ENCODE measurements around the gene CCNY.

Gene CCNY

GRCh38 chr10:35555962-35556930, 219.9 kb downstream of the CCNY start:
- no peak overlapping the region for H3K4me3 ChIP-seq (ENCODE audit: control insufficient read depth, low read depth, low read length)
- no peak for TF ChIP-seq CTCF (conservative IDR thresholded peaks at IDR 0.05; ENCODE audit: control insufficient read depth, insufficient read depth, low read depth, low read length)
- DNase-seq (ENCODE audit: low read depth) = no peak

GRCh38 chr10:35558276-35558675, 222.0 kb downstream of the CCNY start:
- H3K4me3 ChIP-seq (ENCODE audit: control insufficient read depth, low read depth, low read length) = no peak overlapping the region
- DNase-seq (ENCODE audit: low read depth) = no peak
- TF ChIP-seq CTCF (conservative IDR thresholded peaks at IDR 0.05; ENCODE audit: control insufficient read depth, insufficient read depth, low read depth, low read length) = no peak

GRCh38 chr10:35559416-35559815, 223.1 kb downstream of the CCNY start:
- TF ChIP-seq CTCF (conservative IDR thresholded peaks at IDR 0.05; ENCODE audit: control insufficient read depth, insufficient read depth, low read depth, low read length) = no peak
- DNase-seq (ENCODE audit: low read depth) = no peak
- H3K4me3 ChIP-seq (ENCODE audit: control insufficient read depth, low read depth, low read length) = no peak overlapping the region

GRCh38 chr10:35561715-35562114, 225.4 kb downstream of the CCNY start:
- no peak for DNase-seq (ENCODE audit: low read depth)
- TF ChIP-seq CTCF (conservative IDR thresholded peaks at IDR 0.05; ENCODE audit: control insufficient read depth, insufficient read depth, low read depth, low read length) = no peak
- no peak overlapping the region for H3K4me3 ChIP-seq (ENCODE audit: control insufficient read depth, low read depth, low read length)

- no peak overlapping the region for H3K4me3 ChIP-seq (ENCODE audit: control insufficient read depth, low read depth, low read length)
- TF ChIP-seq CTCF (conservative IDR thresholded peaks at IDR 0.05; ENCODE audit: control insufficient read depth, insufficient read depth, low read depth, low read length) = no peak
- no peak for DNase-seq (ENCODE audit: low read depth)
Observed at GRCh38 chr10:35562427-35562826, 226.1 kb downstream of the CCNY start.

GRCh38 chr10:35563261-35563891, 227.1 kb downstream of the CCNY start:
- DNase-seq (ENCODE audit: low read depth) = peak; percentile 81
- TF ChIP-seq CTCF (conservative IDR thresholded peaks at IDR 0.05; ENCODE audit: control insufficient read depth, insufficient read depth, low read depth, low read length) = peak; percentile 100
- H3K4me3 ChIP-seq (ENCODE audit: control insufficient read depth, low read depth, low read length) = no peak overlapping the region
